Chondrocyte (in vitro differentiated cells): Measurements from ENCODE around the gene SH3YL1. TPM values are rescaled to one million over a fixed set of nuclear protein-coding genes. Genes with fewer than 3 reads are reported as not detected.

Experiments
- DNase-seq: peaks from one replicate; pipeline ENCODE4 v3.0.0; 2021; ENCODE audit warnings: mixed read lengths, low spot score
- H3K27ac Mint-ChIP-seq: one replicate; pipeline ENCODE4 v1.8.0; 2021; ENCODE audit warnings: mild to moderate bottlenecking, moderate library complexity, mixed read lengths; ENCODE audit not compliant: unreplicated experiment
- H3K27me3 Mint-ChIP-seq: 2 replicates; pipeline ENCODE4 v1.8.0; 2021; ENCODE audit warnings: low read depth, mixed read lengths
- H3K36me3 Mint-ChIP-seq: 2 replicates; pipeline ENCODE4 v1.8.0; 2021; ENCODE audit warnings: low read depth, mixed read lengths
- H3K4me1 Mint-ChIP-seq: 2 replicates; pipeline ENCODE4 v1.8.0; 2021; ENCODE audit warnings: low read depth, mild to moderate bottlenecking, mixed read lengths
- H3K4me3 Mint-ChIP-seq: one replicate; pipeline ENCODE4 v1.8.0; 2021; ENCODE audit warnings: mild to moderate bottlenecking, moderate library complexity, mixed read lengths; ENCODE audit not compliant: unreplicated experiment
- H3K9me3 Mint-ChIP-seq: 2 replicates; pipeline ENCODE4 v1.8.0; 2021; ENCODE audit warnings: low read depth, mixed read lengths
- CTCF ChIP-seq: fragments of 200-600 bp; sonication (generic); IDR thresholded peaks from 2 replicates; pipeline ENCODE4 v1.5.0; 2021; ENCODE audit warnings: antibody characterized with exemption, mild to moderate bottlenecking, moderate library complexity
- total RNA-seq: library from RNA; stranded (reverse); gene quantifications from 3 replicates; pipeline ENCODE4 v1.2.1, GENCODE V29; 2021

SH3YL1 gene
- total RNA-seq, 1 donor from 2014 or later: 36.1 TPM

DNA sequence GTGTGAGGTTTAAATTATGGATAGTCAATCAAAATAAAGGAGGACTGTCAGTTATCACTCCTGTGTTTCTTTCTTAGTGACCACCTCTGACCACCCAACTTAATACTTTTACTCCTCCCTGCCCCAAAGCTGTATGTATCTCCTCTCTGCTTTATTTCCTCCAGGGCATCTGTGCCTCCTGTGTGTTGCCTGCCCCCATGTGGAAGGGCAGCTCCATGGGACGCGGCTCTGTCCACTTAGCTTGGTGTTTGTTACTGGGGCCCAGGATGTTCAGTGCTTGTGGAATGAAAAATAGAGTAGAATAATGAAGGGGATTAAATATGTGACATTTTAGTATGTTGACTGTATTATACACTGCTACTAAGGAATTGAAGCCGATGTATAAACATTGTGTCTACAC lies 10.7 kb upstream of the SH3YL1 start:
- Mint-ChIP-seq H3K4me1 (peaks cover 5% of the 10 kb centered on the region), H3K9me3 (no peaks in the 10 kb centered on the region), H3K4me3 (no peak overlapping the region), H3K36me3 (peaks cover 18% of the 10 kb centered on the region), H3K27me3 (no peaks in the 10 kb centered on the region), H3K27ac (peak overlapping the region; percentile 28)
- TF ChIP-seq CTCF: peak; percentile 42
- no peak for DNase-seq

GRCh38 chr2:273333-273732 lies 9.5 kb upstream of the SH3YL1 start:
- Mint-ChIP-seq H3K27ac (no peak overlapping the region), H3K4me3 (no peak overlapping the region), H3K9me3 (no peaks in the 10 kb centered on the region), H3K27me3 (no peaks in the 10 kb centered on the region), H3K4me1 (peaks cover 10% of the 10 kb centered on the region), H3K36me3 (peaks cover 15% of the 10 kb centered on the region)
- TF ChIP-seq CTCF: no peak
- no peak for DNase-seq

GRCh38 chr2:271917-272316 lies 8.1 kb upstream of the SH3YL1 start:
- H3K36me3 Mint-ChIP-seq: peaks cover 5% of the 10 kb centered on the region
- no peak overlapping the region for H3K27ac Mint-ChIP-seq
- H3K4me1 Mint-ChIP-seq: peaks cover 21% of the 10 kb centered on the region
- TF ChIP-seq CTCF: no peak
- H3K4me3 Mint-ChIP-seq: no peak overlapping the region
- no peaks in the 10 kb centered on the region for H3K9me3 Mint-ChIP-seq
- DNase-seq: no peak
- no peaks in the 10 kb centered on the region for H3K27me3 Mint-ChIP-seq

GRCh38 chr2:270861-271260 lies 7.0 kb upstream of the SH3YL1 start:
- Mint-ChIP-seq H3K4me3 (no peak overlapping the region), H3K4me1 (peaks cover 31% of the 10 kb centered on the region), H3K27ac (no peak overlapping the region), H3K9me3 (no peaks in the 10 kb centered on the region), H3K36me3 (peaks cover 5% of the 10 kb centered on the region), H3K27me3 (no peaks in the 10 kb centered on the region)
- no peak for DNase-seq
- TF ChIP-seq CTCF: no peak

DNA sequence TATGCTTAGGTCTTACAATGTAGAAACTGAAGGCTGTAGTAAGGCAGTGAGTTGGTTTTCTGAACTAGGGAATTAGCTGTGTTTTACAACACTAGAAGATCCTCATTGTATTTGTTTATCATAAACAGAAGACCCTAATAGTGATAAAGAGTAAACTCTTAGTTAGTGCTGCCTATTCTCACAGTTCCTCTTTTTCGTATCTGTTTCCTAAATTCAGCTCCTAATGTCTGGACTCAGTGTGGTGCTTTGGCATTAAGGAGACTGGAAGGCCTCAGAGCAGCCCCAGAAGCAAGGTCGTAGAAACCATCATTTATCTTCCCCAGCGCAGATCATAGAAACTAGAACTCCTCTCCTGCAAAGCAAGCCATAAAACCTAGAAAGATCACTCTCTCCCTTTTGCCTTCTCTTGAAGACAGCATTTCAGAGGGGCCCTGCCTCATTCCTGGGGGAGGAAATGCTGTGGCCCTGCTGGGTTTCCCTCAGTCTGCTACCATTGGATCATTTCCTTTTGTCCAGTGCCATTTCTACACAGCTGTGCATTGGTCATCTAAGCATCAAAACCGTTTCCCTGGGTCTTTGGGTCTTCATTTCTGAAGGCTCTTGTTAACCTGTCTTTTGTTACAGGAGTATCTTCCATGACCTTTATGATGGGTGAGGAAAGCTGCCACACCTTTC lies 5.7 kb upstream of the SH3YL1 start:
- DNase-seq: no peak
- TF ChIP-seq CTCF: no peak
- no peak overlapping the region for H3K4me3 Mint-ChIP-seq

More for the DNA sequence above, 5.7 kb upstream of the SH3YL1 start:
- Mint-ChIP-seq H3K9me3 (no peaks in the 10 kb centered on the region), H3K36me3 (peaks cover 5% of the 10 kb centered on the region), H3K27me3 (no peaks in the 10 kb centered on the region), H3K4me1 (peaks cover 39% of the 10 kb centered on the region), H3K27ac (no peak overlapping the region)
